Astrocyte of the hippocampus (primary cell): ENCODE results near the gene GCNT2.
"Not testable (repeated sequence)": the region's sequence is repeated elsewhere in the genome, so short reads cannot be mapped to it uniquely, and the experiment has no call there.

Source experiments
- DNase-seq: peaks from one replicate; pipeline ENCODE4 v3.0.0; 2011; ENCODE audit warnings: low read depth, low spot score

The GCNT2 gene

GRCh38 chr6:10660431-10661191 is 139.5 kb downstream of the GCNT2 start:
- DNase-seq: not testable (repeated sequence)

DNA sequence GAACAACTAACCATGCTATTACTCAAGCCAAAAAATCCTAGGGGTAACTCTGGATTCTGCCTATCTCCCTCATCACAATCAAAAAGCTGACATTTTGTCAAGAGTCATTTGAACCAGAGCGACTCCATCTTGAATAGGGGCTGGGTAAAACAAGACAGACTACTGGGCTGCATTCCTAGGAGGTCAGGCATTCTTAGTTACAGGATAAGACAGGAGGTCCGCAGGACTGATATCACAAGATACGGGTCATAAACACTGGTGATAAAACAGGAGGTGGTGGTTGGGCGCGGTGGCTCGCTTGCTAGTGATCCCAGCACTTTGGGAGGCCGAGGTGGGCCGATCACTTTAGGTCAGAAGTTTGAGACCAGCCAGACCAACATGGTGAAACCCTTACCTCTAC is 141.1 kb downstream of the GCNT2 start:
- DNase-seq: no peak

- no peak for DNase-seq
Measured at GRCh38 chr6:10662742-10663141, 141.6 kb downstream of the GCNT2 start.

DNA sequence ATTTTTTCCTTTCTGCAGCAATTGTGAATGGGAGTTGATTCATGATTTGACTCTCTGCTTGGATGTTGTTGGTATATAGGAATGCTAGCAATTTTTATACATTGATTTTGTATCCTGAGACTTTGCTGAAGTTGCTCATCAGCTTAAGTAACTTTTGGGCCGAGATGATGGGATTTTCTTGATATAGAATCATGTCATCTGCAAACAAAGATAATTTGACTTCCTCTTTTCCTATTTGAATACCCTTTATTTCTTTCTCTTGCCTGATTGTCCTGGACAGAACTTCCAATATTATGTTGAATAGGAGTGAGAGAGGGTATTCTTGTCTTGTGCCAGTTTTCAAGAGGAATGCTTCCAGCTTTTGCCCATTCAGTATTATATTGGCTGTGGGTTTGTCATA is 144.4 kb downstream of the GCNT2 start:
- DNase-seq: not testable (repeated sequence)

- DNase-seq: no peak
Measured at GRCh38 chr6:10668126-10668917, 147.2 kb downstream of the GCNT2 start.

DNA sequence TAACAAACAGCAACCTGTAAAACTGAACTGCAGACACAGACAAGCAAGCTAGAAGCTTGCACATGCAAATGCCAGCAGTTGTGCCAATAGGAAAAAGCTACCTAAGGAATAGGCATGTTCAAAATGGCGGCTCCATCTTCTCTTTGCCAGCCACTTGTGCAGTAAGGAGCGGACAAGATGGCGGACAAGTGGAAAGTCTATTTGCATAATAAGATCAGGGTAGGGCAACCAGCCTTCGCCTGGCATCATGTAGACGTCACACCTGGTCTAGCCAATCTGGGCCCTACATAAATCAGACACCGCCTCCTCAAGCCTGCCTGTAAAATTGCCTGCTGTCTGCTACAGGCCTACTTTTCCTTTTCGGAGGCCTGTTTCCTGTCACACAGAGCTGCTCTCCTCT is 155.3 kb downstream of the GCNT2 start:
- DNase-seq: no peak

GRCh38 chr6:10678456-10678855 is 157.3 kb downstream of the GCNT2 start:
- DNase-seq: no peak
